GM19397 (cell line): ENCODE measurements around the gene CCDC88C.
"Not testable (repeated sequence)": the region's sequence is repeated elsewhere in the genome, so short reads cannot be mapped to it uniquely, and the experiment has no call there.

Source experiments
- ATAC-seq: cut with Tn5 transposase; IDR thresholded peaks from one replicate; pipeline ENCODE4 v1.9.1; 2021; ENCODE audit warnings: mild to moderate bottlenecking, moderate library complexity; ENCODE audit not compliant: unreplicated experiment

Gene CCDC88C

DNA sequence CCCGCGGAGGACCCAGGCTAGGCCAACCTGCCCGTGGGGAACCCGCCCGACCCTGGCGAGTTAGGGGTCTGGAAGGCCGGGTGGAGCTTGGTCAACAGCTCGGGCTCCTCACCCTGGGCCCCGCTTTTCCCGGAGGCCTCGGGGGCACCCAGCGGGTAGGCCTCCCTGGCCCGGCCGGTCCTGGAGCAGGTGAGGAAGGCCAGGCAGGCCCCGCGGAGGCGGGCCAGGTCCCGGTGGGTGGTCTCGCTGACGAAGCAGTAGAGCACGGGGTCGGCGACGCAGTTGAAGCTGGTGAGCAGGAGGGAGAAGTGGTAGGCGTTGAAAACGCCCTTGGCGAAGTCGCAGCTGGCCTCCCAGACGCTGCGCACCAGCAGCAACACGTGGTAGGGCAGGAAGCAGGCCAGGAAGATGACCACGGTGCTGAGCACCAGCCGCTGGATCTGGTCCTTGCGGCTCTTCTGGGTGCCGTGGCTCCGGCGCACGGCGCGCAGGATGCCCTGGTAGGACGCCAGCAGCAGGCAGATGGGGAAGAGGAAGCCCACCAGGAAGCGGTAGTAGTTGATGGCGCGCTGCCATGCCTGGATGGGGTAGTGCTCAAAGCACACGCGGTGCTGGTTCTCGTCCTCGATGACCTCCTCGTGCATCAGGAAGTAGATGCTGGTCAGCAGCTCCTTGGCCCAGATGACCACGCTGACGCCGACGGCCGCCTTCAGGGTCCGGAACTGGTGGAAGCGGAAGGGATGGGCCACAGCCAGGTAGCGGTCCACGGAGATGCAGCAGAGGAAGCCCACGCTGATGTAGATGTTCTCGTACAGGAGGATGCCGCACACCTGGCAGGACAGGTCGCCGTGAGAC is 183.5 kb downstream of the CCDC88C start:
- ATAC-seq: no peak

DNA sequence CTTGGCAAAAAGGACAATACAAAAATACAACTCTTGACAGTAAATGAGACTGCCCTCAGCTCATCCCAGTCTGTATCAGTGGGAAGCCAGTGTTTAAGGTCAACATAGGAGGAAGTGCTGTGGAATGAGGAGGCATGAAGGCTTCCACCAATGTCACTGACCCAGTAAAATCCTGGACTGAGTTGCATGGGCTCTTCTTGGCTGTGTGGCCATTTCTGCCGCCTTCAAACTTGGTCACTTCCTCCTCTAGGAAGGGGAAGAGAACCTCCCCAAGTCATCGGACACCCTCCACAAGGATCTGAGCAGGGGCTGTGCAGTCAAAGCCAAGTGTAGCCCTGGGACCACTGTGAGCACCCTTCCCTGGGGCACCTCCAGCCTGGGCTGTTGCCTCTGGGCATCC is 185.0 kb downstream of the CCDC88C start:
- ATAC-seq: no peak

DNA sequence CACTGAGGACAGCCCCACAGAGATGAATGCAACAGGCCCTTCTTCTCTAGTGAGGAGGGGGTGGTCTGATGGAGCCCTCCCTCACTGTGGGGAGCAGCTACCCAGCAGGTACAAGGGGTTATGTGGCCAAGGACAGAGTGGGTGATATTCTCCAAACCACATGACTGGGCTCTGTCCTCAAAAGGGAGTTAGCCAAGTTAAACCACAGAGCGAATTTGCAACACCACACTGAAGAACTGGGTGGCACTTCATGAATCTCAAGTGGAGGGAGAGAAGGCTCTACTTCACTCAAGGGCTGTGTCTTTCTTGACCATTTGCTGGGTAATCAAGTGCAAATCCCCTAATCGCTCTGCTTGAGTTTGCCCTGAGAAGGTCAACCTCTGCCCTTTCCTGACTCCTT is 185.6 kb downstream of the CCDC88C start:
- ATAC-seq: no peak

DNA sequence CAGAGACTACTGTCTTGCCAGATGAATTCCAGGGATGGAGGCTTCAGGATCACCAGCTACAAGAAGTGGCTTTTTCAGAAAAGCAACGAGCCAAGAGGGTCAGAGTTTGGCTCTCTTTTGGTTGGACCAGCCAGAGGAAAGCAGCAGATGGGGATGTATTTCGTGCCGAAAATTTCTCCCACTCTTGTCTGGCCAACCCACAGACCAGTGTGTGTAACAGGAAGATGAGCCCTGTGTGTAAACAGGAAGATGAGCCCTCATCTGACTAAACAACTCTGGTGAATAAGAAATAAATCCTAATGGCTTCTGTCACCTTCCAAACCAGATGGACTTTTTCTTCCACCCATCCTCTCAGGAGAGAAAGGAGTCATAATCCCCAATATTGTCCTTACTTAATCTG is 186.2 kb downstream of the CCDC88C start:
- no peak for ATAC-seq

DNA sequence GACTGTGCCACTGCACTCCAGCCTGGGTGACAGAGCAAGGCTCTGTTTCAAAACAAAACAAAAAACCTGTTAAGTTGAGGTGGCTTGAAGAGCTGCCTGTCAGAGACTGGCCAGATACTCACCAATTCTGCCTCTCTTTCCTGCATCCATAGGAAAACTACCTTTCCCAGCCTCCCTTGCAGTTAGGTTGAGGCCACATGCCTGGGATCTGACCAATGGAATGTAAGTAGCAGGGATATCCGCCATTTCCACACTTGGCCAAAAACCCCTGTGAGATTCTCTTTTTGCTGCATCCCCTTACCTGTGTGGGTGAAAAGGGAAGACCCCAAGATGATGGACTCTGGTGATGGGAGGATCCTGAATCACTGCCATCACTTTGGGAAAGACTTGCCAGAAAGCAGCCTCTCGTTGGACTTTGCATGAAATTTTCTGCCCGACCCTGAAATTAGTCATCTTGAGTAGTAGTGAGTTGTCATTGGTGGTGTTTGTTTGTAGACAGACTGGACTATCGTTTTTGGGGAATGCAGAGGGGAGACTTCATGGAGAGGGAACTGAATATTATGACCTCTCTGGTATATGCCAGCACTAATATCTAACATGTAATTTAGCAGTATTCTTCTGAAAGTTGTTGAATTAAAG is 187.1 kb downstream of the CCDC88C start:
- no peak for ATAC-seq

DNA sequence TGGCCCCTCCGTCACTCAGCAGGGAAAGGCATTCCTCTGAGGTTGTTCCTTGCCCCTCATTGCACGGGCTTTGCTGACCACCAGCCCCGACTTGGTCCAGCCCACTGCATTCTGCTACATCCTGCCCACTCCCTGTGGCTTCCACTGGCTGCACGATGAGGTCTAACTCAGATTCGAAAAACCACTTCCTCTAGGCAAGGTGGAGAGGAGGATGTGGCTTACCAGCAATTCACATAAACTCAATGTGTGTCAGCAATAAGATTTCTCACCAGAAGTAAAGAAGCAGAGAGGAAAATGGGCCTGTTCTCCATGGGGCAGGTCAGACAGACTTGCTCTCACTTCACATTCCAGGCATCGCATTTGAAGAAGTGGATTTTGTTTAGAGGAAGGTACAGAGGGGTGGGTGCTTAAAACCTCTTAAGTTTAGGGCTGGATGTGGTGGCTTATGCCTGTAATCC is 187.8 kb downstream of the CCDC88C start:
- peak; percentile 54 for ATAC-seq

DNA sequence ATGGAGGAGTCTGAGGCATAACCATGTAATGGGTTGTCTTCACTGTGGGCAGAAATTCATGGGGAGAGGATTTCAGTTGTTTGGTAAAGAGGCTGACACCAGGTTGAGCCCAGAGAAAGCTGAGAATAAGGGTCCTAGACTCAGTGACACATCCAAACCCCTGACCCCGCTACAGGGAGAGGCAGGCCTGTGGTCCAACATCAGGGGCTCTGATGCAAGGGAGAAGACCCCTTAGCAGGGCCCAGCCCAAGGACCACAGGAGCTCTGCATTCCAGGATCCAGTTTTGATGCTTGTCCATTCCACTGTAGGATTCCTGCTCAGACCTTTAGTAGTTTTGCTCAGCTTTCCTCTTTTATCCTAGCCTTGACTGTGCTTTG is 188.6 kb downstream of the CCDC88C start:
- ATAC-seq: no peak

DNA sequence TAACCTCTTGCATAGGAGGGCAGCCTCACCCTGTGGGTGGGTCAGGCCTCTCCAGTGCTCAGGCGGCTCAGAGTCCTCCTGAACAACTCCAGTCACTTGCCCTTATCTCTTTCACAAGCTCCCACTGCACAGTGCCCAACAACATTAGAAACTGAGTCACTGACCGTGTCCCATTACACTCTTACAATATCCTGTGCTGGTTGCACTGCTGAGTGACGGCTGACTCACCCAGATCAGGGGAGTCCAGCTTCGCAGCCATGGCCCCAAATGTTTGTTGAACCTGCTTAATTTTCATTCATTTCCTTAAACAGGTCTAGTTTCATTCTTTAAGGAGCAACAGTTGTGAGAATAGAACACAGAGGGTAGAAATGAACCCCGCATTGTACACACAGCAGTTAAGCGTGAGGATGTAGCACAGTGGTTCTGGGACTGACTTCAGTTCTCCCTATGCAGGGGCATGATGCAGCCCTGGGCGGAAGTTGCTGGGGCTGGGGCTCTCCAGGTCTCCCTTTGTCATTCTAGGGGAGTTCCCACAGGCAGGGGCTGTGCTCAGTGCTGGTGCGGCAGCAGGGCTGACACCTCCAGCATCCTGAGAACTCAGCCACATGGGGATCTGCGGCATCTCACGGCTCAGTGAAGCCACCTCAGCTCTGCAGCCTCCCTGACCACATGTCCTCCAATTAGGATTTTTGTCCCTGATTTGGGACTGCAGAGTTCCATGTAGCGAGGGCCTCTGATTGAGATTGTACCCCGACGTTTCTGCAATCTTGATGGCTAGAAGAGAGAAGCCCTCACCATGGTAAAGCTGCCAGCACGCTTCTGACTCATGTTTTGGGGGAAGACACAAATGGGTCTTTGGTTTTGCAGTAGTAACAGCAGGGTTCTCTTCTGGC is 189.3 kb downstream of the CCDC88C start:
- ATAC-seq: peak; percentile 77

DNA sequence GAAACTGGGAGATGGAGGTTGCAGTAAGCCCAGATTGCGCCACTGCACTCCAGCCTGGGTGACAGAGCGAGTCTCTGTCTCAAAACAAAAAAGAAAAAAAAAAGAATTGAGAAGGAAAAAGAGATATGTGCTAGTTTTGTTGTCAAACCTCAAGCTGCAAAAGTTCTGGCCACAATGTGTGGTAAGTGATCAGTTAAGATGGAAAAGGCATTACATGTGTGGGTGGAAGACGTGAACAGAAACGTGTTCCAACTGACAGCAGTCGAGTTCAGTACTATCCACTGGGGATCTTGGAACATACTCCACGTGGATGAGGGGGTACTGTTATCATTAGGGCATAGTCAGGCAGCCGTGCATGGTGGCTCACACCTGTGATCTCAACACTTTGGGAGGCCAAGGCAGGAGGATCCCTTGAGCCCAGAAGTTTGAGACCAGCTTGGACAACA is 190.4 kb downstream of the CCDC88C start:
- no peak for ATAC-seq

DNA sequence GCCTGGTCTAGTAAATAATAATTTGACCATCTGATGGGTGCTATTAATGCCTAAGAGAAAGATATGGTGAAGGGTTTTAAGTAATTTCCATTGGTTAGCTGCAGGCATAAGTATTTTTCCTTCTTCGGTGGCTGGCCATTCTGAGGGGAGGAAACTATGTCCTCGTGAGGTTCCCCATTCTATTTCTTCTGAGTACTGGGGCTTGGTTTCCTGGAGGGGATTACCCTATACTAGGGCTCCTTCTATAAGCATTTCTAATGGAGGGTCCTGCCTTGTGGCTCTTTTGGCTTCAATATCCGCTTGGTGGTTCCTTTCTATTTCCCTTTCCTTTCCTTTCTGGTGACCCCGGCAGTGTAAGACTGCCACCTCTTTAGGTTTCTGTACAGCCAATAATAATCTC is 191.3 kb downstream of the CCDC88C start:
- ATAC-seq: not testable (repeated sequence)

DNA sequence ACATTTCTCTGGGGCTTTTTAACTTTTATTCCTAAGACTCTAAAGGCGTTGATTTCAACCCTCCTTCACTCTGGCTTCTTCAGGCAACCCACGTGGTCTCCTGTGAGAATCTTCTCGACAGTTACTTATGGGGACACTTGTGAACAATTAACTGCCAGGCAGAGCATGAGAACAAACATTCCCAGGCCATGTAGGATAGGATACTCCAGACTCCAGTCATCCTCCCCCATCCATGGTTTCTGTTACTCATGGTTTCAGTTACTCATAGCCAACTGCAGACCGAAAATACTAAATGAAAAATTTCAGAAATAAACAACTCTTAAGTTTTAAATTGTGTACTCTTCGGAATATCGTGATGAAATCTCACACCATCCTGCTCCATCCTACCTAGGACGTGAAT is 192.6 kb downstream of the CCDC88C start:
- no peak for ATAC-seq

DNA sequence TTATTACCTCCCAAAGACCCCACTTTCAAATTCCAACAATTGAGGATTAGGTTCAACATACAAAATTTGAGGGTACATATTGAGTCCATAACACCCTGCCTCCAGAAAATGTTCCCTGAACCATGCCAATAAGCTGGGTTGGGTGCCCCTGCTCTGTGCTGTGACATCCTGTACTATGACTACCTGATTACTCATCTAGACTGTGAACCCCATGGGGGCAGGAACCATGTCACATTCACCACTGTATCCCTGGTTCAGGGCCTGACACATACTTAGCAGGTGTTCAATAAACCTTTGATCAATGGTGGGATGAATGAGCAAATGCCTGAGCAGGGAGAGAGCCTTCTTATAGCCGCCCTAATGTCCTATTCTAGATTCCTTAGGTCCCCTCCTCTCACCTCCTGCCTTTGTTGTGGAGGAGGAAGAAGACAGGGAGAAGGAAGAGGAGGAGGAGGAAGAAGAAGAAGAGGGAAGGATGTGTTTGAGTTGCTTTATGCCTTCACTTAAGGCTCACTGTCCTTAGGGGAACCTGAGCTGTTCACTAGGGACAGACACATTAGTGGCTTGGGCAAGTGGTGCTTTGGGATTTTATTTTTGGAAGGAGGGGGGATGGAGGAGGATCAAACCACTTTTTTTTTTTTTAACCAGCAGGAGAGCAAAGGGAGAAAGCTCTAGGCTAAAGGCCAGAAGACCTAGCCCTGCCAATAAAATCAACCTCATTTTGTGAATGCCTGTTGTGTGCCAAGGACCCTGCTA is 194.4 kb downstream of the CCDC88C start:
- ATAC-seq: no peak
